RPMI8226 (cell line): ENCODE data around the gene FABP1.

Experiments used
- DNase-seq: peaks from one replicate; pipeline ENCODE4 v3.0.0-alpha.2; 2015

FABP1 gene

GRCh38 chr2:88110830-88111229 is 17.0 kb downstream of the FABP1 start:
- no peak for DNase-seq

DNA sequence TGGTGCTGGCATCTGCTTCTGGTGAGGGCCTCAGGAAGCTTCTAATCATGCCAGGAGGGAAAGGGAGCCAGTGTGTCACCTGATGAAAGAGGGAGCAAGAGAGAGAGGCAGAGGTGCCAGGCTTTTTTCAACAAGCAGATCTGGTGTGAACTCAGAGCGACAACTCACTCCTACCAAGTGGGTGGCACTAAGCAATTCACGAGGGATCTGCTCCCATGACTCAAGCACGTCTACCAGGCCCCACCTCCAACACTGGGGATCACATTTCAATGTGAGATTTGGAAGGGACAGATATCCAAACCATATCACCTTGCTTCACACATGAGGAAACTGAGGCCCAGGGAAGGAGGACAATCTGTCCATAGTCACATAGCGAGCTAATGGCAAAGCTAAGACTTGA is 19.1 kb downstream of the FABP1 start:
- no peak for DNase-seq

DNA sequence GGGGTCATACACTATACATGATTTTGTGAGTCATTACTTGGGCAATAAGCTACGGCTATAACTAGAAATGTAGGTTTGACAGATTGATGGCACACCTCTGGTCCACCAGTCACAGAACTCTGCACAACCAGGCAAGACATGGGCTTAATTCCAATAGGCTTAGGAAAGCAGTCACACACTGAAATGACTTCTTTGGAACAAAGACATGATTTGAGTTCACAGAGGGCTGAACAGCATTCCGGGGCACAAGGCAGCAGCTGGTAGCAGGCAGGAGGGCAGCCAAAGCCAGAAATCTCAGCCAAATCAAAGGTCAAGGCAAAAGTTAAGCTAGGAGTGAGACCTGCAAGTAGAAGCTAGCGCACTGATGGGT is 27.4 kb downstream of the FABP1 start:
- no peak for DNase-seq

- no peak for DNase-seq
Measured at GRCh38 chr2:88099798-88100488, 27.9 kb downstream of the FABP1 start.

DNA sequence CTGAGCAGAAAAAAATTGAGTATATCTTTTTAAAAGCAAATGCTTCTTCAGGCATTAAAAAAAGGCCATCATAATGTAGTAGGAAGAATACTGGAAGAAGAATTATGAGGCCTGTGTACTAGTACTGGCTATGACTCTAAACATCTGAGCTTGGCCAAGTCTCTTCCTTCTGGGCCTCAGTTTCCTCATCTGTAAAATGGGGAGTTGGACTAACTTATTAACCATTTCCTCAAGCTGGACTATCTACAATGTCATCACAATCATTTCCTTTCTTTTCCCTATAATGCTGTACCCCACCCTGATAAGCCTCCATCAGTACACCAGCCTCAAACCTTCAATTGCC is 29.3 kb downstream of the FABP1 start:
- no peak for DNase-seq

DNA sequence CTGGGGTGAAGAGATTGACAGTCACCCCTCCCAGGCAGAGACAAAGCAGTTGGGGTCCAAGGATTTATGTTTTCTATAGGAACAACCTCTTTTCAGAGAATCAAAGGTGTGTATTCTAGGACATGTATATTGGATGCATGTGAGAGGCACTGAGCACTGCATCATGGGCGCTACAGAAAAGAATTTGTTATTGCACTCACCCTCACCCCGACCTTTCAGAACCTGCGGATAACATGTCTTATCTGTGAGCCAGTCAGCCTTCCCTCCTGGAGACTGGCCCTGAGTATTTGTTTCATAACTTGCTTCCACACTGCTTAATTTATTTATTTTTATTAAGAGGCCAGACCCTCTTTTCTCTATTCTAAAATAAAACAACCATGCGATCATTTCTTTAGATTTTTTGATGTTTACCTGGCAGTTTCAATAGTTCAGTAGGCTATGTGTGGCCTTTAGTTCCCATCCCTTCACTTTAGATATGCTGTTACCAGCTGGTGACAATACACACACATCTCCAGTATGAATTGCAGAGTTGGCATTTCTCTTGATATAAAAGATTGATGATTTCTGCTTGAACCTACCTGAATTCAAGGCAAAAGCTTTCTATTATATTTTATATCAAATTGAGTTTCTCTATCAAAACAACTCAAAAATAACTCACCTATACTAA is 29.8 kb downstream of the FABP1 start:
- DNase-seq, result no peak

DNA sequence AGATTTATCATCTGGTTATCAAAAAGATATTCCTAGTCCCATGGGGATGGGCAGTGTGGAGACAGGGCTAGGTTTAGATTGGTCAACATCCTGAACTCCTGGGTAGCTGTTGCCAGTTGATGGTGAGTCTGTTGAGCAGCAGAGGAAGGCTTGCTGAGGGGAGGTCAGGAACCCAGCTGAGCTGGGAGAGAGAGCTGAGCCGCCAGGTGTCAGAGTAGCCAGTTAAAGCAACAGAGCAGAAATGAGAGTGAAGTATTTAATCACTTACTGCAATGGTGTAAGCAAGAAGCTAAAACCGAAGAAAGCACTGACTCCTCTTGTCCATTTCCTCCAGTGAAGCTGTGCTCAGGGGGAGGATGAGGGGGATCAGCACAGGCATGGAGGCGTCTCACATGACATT is 30.7 kb downstream of the FABP1 start:
- no peak for DNase-seq

DNA sequence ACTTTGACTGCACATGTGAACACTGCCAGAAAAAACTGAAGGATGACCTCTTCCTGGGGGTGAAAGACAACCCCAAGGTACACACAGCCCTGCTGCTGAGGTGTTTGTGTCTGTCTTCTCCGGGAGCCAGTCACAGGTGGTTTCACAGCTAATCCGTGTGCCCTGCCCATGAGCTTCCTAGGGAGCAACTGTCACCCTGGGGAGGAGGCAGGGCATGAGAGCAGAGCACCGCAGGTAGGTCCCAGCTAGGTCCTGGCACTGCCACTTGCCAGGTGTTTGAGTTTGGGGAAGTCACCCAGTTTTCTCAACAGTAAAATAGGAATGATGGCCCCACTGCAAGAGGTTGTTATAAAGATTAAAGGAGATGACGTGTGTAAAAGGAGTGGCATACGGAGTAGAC is 31.2 kb downstream of the FABP1 start:
- DNase-seq, result no peak

DNA sequence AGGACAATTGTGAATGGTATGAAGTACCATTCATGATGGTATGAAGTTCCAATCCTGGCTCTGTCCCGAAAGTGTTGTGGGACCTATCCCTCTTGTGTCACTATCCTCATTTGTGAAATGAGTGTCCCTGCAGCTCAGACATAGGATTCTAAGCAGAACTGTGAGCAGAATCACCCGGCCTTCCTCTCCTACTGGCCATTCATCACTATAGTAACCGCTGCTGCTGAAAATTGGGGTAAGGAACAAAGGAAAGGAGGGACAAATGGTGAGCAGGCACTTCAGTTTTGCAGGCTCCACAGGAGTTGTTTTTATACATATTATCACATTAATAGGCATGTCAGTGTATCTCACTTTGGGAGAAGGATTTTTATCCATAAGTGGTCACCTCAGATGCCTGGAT is 32.8 kb downstream of the FABP1 start:
- DNase-seq, result no peak

- DNase-seq, result no peak
Measured at GRCh38 chr2:88092773-88093172, 35.1 kb downstream of the FABP1 start.

GRCh38 chr2:88091943-88092342 is 35.9 kb downstream of the FABP1 start:
- DNase-seq, result no peak

GRCh38 chr2:88090446-88091283 is 37.2 kb downstream of the FABP1 start:
- DNase-seq, result no peak

- DNase-seq, result no peak
Measured at GRCh38 chr2:88088999-88089398, 38.9 kb downstream of the FABP1 start.

GRCh38 chr2:88087763-88088162 is 40.1 kb downstream of the FABP1 start:
- no peak for DNase-seq

DNA sequence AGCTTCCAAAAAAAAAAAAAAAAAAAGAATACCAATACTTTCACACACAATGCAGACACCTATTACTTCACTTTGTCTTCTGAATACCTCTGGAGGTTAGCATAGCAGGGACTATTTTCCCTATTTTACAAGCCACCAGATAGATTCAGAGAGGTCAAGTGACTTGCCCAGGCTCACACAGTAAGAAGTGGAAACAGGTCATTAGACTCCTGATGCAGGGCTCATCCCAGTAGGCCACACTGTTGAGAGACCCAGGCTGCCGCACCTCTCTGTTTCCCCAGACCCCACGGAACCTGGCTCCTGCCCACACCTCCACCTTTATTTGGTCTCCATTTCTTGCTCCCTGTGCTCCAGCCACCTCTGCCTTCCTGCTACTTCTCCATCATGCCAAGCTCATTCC is 40.8 kb downstream of the FABP1 start:
- DNase-seq, result no peak

DNA sequence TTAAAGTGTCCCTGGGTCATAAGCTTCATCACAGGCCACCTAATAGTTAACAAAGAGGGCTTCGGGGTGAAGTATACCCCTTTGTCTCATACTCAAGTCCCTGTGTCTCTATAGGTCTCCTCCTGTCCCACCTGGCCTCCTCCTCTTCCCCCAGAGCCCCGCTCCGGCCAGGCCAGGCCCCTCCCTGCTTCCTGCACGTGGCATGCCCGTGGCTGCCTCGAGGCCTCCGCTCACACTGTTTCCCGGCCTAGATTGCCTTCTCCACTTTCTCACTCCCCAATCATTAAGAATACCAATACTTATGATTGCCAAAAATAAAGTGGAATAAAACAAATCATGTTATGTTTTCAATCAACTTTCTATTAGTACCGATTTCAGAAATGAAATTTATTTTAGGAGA is 41.5 kb downstream of the FABP1 start:
- no peak for DNase-seq

- DNase-seq, result no peak
Measured at GRCh38 chr2:88085602-88086001, 42.3 kb downstream of the FABP1 start.

DNA sequence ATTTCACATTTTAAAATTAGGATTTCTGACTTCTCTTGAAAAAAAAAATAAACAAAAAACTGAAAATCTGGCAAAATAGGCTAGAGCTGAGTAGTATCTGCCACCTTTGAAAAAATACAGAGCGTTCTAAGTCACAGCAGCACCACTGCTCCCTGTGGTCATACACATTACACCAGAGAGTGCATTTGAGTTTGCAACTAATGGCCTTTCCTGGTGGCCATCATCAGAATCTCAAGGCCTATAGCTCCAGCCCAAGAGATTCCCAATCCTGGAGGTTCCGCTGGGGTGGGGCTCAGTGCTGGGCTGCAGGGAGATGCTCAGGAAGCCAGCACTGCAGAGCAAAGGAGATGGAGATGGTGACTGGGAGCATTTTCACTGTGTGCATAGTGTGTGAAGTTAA is 42.8 kb downstream of the FABP1 start:
- DNase-seq, result no peak

DNA sequence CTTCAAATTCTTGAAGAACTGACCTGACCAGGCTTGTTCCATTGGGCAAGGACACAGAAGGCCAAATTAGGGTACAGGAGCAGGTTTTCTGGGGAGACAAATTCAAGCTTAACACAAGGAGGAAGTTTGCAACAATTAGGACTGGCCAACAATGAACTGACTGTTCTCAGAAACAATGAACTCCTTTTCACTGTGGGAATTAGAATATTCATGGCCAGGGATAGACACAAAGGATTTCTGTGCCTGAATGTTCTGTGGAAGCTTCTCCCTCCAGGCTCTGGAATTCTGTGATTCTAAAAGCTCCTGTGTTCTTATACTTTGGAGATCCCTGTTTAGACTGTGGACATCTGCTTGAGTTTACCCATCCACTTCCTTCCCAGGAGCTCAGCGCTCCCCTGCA is 45.1 kb downstream of the FABP1 start:
- no peak for DNase-seq

DNA sequence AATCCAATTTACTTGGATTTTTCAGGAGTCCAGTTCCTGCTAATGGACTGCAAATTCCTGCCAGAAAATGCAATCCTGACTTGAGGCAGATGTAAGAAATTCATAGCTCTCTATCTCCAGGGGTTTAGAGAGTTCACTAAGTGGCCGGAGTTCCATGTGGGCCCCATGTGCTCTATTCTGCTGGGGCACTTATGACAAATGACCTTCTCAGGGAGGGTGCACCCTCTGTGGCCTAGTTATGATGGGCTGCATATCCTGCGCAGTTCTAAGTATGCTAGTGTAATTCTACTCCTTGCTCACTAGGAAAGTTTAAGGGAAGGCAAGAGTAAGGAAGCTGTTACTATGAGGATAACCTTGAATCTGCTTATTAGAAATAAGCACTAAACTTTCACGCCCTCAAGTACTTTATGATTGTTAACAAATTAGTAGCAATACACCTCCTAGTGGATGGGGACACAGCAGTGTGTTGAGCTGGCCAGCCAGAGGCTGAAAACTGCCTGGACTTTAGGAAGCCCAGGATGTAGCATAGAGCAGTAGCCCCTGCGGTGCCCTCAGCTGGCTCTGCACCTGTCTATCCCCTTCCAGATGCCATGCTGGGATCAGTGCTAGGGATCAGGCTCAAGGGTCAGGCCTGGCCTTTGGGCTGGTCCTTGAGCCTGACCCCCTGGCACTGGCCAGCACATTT is 45.8 kb downstream of the FABP1 start:
- no peak for DNase-seq

GRCh38 chr2:88080545-88080944 is 47.3 kb downstream of the FABP1 start:
- DNase-seq, result no peak

DNA sequence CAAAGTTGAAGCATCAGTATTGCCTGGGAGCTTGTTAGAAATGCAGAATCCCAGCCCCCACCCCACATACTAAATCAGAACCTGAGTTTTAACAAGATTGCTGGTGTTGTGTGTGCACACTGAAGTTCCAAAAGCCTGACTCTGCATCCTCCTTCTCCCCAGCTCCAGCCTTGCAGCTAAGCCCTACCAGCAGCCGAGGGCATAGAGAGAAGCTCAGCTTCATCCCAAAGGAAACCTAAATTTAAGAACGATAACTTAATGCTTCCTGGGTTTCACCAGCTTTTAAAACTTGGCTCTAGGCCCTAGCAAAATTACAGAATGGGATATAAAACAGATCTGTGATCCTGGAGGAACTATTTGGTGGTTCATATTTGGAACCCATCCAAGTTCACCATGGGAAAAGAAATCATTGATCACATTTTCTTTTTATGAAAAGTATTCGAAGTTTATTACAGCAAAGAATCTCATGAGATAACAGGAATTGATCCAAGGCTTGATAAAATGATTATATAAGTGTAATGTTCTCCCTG is 49.2 kb downstream of the FABP1 start:
- no peak for DNase-seq

- no peak for DNase-seq
Measured at GRCh38 chr2:88077080-88077479, 50.8 kb downstream of the FABP1 start.
